Astrocyte (in vitro differentiated cells and primary cell): Measurements from ENCODE around the gene PPFIBP1. TPM values are rescaled to one million over a fixed set of nuclear protein-coding genes. Genes with fewer than 3 reads are reported as not detected.
A peak's percentile ranks its signal among the peaks of the same experiment; 100 is the strongest.

Experiments used
- DNase-seq: peaks from one replicate; pipeline ENCODE4 v3.0.0-alpha.2; 2010; ENCODE audit warnings: low read depth
- FAIRE-seq: peaks from 2 replicates; lab custom pipeline; 2011; peaks lifted over from hg19 to GRCh38; lab: Jason Lieb, UNC
- H2AFZ ChIP-seq: 2 replicates; pipeline ENCODE4 v1.6.0; 2012; ENCODE audit warnings: low read depth, low read length, inconsistent platforms
- H3K27ac ChIP-seq: 2 replicates; pipeline ENCODE4 v1.5.1; 2011; ENCODE audit warnings: low read depth, low read length, inconsistent platforms
- H3K27me3 ChIP-seq: 2 replicates; pipeline ENCODE4 v1.6.0; 2011; ENCODE audit warnings: low read length, inconsistent platforms; ENCODE audit not compliant: insufficient read depth
- H3K36me3 ChIP-seq: 2 replicates; pipeline ENCODE4 v1.5.1; 2011; ENCODE audit warnings: low read length, inconsistent platforms; ENCODE audit not compliant: insufficient read depth
- H3K4me1 ChIP-seq: 2 replicates; pipeline ENCODE4 v1.5.1; 2011; ENCODE audit warnings: low read length, inconsistent platforms; ENCODE audit not compliant: insufficient read depth
- H3K4me2 ChIP-seq: 2 replicates; pipeline ENCODE4 v1.6.0; 2012; ENCODE audit warnings: low read length, inconsistent platforms
- H3K4me3 ChIP-seq: 2 replicates; pipeline ENCODE4 v1.5.1; 2011; ENCODE audit warnings: low read depth, mild to moderate bottlenecking, low read length, inconsistent platforms; ENCODE audit not compliant: insufficient read depth
- H3K79me2 ChIP-seq: 2 replicates; pipeline ENCODE4 v1.6.0; 2012; ENCODE audit warnings: mild to moderate bottlenecking, low read length, inconsistent platforms; ENCODE audit not compliant: insufficient read depth
- H3K9ac ChIP-seq: 2 replicates; pipeline ENCODE4 v1.6.0; 2012; ENCODE audit warnings: mild to moderate bottlenecking, low read length, inconsistent platforms
- H3K9me3 ChIP-seq: 2 replicates; pipeline ENCODE4 v1.5.1; 2012; ENCODE audit warnings: low read depth, mild to moderate bottlenecking, low read length, inconsistent platforms; ENCODE audit not compliant: insufficient read depth
- H4K20me1 ChIP-seq: 2 replicates; pipeline ENCODE4 v1.6.0; 2012; ENCODE audit warnings: low read length, inconsistent platforms; ENCODE audit not compliant: insufficient read depth
- H3K27ac Mint-ChIP-seq: one replicate; pipeline ENCODE4 v1.8.0; 2021; ENCODE audit warnings: mild to moderate bottlenecking, mixed read lengths; ENCODE audit not compliant: unreplicated experiment
- H3K27me3 Mint-ChIP-seq: one replicate; pipeline ENCODE4 v1.8.0; 2021; ENCODE audit warnings: low read depth, mixed read lengths; ENCODE audit not compliant: unreplicated experiment
- H3K36me3 Mint-ChIP-seq: one replicate; pipeline ENCODE4 v1.8.0; 2021; ENCODE audit warnings: low read depth, mixed read lengths; ENCODE audit not compliant: unreplicated experiment
- H3K4me1 Mint-ChIP-seq: one replicate; pipeline ENCODE4 v1.8.0; 2021; ENCODE audit warnings: low read depth, mixed read lengths; ENCODE audit not compliant: unreplicated experiment
- H3K4me3 Mint-ChIP-seq: one replicate; pipeline ENCODE4 v1.8.0; 2021; ENCODE audit warnings: mild to moderate bottlenecking, moderate library complexity, mixed read lengths; ENCODE audit not compliant: unreplicated experiment
- H3K9me3 Mint-ChIP-seq: one replicate; pipeline ENCODE4 v1.8.0; 2021; ENCODE audit warnings: mild to moderate bottlenecking, mixed read lengths; ENCODE audit not compliant: unreplicated experiment
- CTCF ChIP-seq: IDR thresholded peaks from 2 replicates; pipeline ENCODE4 v1.5.1; 2011; ENCODE audit warnings: low read depth, mild to moderate bottlenecking, inconsistent platforms, low read length, moderate library complexity; ENCODE audit not compliant: insufficient read depth
- EZH2 ChIP-seq: IDR thresholded peaks from 2 replicates; pipeline ENCODE4 v1.6.1; 2012; ENCODE audit warnings: mild to moderate bottlenecking, low read length, inconsistent platforms; ENCODE audit not compliant: insufficient read depth
- total RNA-seq: library from RNA; stranded (reverse); gene quantifications from 2 replicates; pipeline ENCODE4 v1.2.1, GENCODE V29; 2021

PPFIBP1 gene
- total RNA-seq, 1 donor from 2014 or later = 147 TPM

- no peak for DNase-seq
- FAIRE-seq = no peak
- Histone ChIP-seq H3K4me1 (no peaks in the 10 kb centered on the region), H3K27me3 (no peaks in the 10 kb centered on the region), H3K36me3 (no peaks in the 10 kb centered on the region), H4K20me1 (no peaks in the 10 kb centered on the region), H2AFZ (no peak overlapping the region), H3K9ac (no peak overlapping the region), H3K4me3 (no peak overlapping the region), H3K79me2 (no peaks in the 10 kb centered on the region), H3K9me3 (no peaks in the 10 kb centered on the region), H3K27ac (no peak overlapping the region), H3K4me2 (no peak overlapping the region)
- H3K27me3 Mint-ChIP-seq = no peaks in the 10 kb centered on the region
- no peaks in the 10 kb centered on the region for H3K36me3 Mint-ChIP-seq
- TF ChIP-seq CTCF (no peak), EZH2 (no peak)
- H3K4me3 Mint-ChIP-seq = no peak overlapping the region
- H3K9me3 Mint-ChIP-seq = peaks cover 3% of the 10 kb centered on the region
- H3K27ac Mint-ChIP-seq = no peak overlapping the region
- peaks cover 9% of the 10 kb centered on the region for H3K4me1 Mint-ChIP-seq
Measured at GRCh38 chr12:27497446-27497845, 26.6 kb upstream of the PPFIBP1 start.

GRCh38 chr12:27498149-27498548, 25.9 kb upstream of the PPFIBP1 start:
- peaks cover 6% of the 10 kb centered on the region for H3K4me1 Mint-ChIP-seq
- Histone ChIP-seq H3K9me3 (no peaks in the 10 kb centered on the region), H3K4me1 (no peaks in the 10 kb centered on the region), H3K9ac (no peak overlapping the region), H3K4me2 (no peak overlapping the region), H2AFZ (no peak overlapping the region), H3K79me2 (no peaks in the 10 kb centered on the region), H3K27me3 (no peaks in the 10 kb centered on the region), H4K20me1 (no peaks in the 10 kb centered on the region), H3K27ac (no peak overlapping the region), H3K36me3 (no peaks in the 10 kb centered on the region), H3K4me3 (no peak overlapping the region)
- FAIRE-seq = peak; percentile 29
- peaks cover 3% of the 10 kb centered on the region for H3K9me3 Mint-ChIP-seq
- H3K4me3 Mint-ChIP-seq = no peak overlapping the region
- DNase-seq = no peak
- TF ChIP-seq CTCF (no peak), EZH2 (no peak)
- H3K36me3 Mint-ChIP-seq = no peaks in the 10 kb centered on the region
- no peaks in the 10 kb centered on the region for H3K27me3 Mint-ChIP-seq
- no peak overlapping the region for H3K27ac Mint-ChIP-seq

- H3K4me3 Mint-ChIP-seq = no peak overlapping the region
- TF ChIP-seq CTCF = no peak
- no peak for TF ChIP-seq EZH2
Measured at GRCh38 chr12:27498761-27499160, 25.2 kb upstream of the PPFIBP1 start.

More at GRCh38 chr12:27498761-27499160, 25.2 kb upstream of the PPFIBP1 start:
- H3K36me3 ChIP-seq = no peaks in the 10 kb centered on the region
- no peaks in the 10 kb centered on the region for H3K4me1 ChIP-seq
- no peak for DNase-seq
- H3K27me3 ChIP-seq = no peaks in the 10 kb centered on the region
- H3K4me3 ChIP-seq = no peak overlapping the region
- Mint-ChIP-seq H3K27me3 (no peaks in the 10 kb centered on the region), H3K4me1 (peaks cover 1% of the 10 kb centered on the region), H3K36me3 (no peaks in the 10 kb centered on the region), H3K27ac (no peak overlapping the region), H3K9me3 (peaks cover 3% of the 10 kb centered on the region)
- H3K79me2 ChIP-seq = no peaks in the 10 kb centered on the region
- H4K20me1 ChIP-seq = no peaks in the 10 kb centered on the region
- no peak overlapping the region for H2AFZ ChIP-seq
- H3K4me2 ChIP-seq = no peak overlapping the region
- H3K9ac ChIP-seq = no peak overlapping the region
- no peak overlapping the region for H3K27ac ChIP-seq
- no peaks in the 10 kb centered on the region for H3K9me3 ChIP-seq
- FAIRE-seq = no peak
